Islet precursor cell (in vitro differentiated cells): Measurements from ENCODE around the gene HOXD9.

Experiments
- DNase-seq: peaks from one replicate; pipeline ENCODE4 v3.0.0-alpha.2; 2018

The HOXD9 gene

GRCh38 chr2:176085861-176086771, 36.4 kb upstream of the HOXD9 start:
- peak; percentile 81 for DNase-seq

GRCh38 chr2:176087330-176088047, 35.0 kb upstream of the HOXD9 start:
- DNase-seq = no peak

GRCh38 chr2:176088048-176088936, 34.2 kb upstream of the HOXD9 start:
- DNase-seq = peak; percentile 80

- DNase-seq = peak; percentile 29
These were observed 33.3 kb upstream of the HOXD9 start for GRCh38 chr2:176088937-176089842.

- DNase-seq = peak; percentile 40
These were observed 32.6 kb upstream of the HOXD9 start for GRCh38 chr2:176089843-176090395.

GRCh38 chr2:176090862-176091261, 31.7 kb upstream of the HOXD9 start:
- DNase-seq = no peak

- peak; percentile 51 for DNase-seq
These were observed 30.9 kb upstream of the HOXD9 start for GRCh38 chr2:176091329-176092258.

GRCh38 chr2:176092270-176093144, 30.0 kb upstream of the HOXD9 start, which contains the start of gene HOXD13:
Gene HOXD13 (plus strand): TSS chr2:176092721. CDS start chr2:176092891, 170 bp downstream.
- peak; percentile 87 for DNase-seq

GRCh38 chr2:176093145-176093897, 29.2 kb upstream of the HOXD9 start:
- peak; percentile 70 for DNase-seq

- DNase-seq = no peak
These were observed 28.6 kb upstream of the HOXD9 start for GRCh38 chr2:176093898-176094249.

GRCh38 chr2:176094349-176094748, 28.2 kb upstream of the HOXD9 start:
- DNase-seq = peak; percentile 46

GRCh38 chr2:176095421-176095820, 27.1 kb upstream of the HOXD9 start:
- no peak for DNase-seq

- DNase-seq = no peak
These were observed 26.1 kb upstream of the HOXD9 start for GRCh38 chr2:176096243-176096985.

- DNase-seq = peak; percentile 90
These were observed 25.3 kb upstream of the HOXD9 start for GRCh38 chr2:176096986-176097819.

- no peak for DNase-seq
These were observed 24.6 kb upstream of the HOXD9 start for GRCh38 chr2:176097820-176098365.

- DNase-seq = peak; percentile 84
These were observed 24.0 kb upstream of the HOXD9 start for GRCh38 chr2:176098366-176099158.
